GM18867 (cell line): ENCODE data around the gene HDHD3.
"Not testable (repeated sequence)": the region's sequence is repeated elsewhere in the genome, so short reads cannot be mapped to it uniquely, and the experiment has no call there.

Source experiments
- ATAC-seq: cut with Tn5 transposase; IDR thresholded peaks from one replicate; pipeline ENCODE4 v1.9.1; 2021; ENCODE audit warnings: mild to moderate bottlenecking, moderate library complexity; ENCODE audit not compliant: unreplicated experiment

The HDHD3 gene

DNA sequence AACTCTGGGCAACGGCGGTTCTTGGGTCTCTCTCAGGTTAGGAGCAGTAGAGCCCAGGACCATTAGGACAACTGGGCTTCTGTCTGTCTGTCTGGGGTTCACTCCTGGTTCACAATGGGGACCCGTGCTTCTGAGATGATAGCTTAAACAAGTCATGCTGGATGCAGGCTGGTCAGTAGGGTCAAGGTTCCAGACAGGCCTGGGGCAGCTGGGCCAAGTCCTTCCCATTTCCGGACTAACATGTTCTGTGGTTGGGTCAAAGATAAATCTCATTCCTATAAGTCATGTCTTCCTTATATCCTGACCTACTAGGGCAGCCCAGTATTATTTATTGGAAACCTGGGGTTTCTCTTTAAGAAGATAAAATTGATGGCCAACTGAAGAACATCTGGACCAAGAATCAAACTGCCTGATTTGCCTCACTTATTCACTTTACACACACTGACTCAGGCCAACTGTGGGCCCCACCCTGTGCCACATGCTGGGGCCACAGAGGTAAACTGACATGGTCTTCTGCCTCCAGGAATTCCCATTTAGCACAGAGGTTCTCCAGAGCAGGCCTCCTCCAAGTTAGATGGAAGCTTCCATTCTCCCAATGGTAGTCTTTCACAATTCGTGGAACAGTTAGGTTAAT is 8.3 kb downstream of the HDHD3 start:
- ATAC-seq = no peak

DNA sequence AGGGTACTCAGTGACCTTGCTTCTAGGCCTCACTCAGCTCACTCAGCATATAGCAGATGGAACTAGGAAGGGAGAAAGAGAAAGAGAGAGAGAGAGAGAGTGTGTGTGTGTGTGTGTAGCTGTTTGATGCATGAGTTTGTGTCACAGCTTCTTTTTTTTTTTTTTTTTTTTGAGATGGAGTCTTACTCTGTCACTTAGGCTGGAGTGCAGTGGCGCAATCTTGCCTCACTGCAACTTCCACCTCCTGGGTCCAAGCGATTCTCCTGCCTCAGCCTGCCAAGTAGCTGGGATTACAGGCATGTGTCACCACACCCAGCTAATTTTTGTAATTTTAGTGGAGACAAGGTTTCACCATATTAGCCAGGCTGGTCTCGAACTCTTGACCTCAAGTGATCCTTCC is 11.1 kb downstream of the HDHD3 start:
- ATAC-seq = not testable (repeated sequence)

- ATAC-seq = no peak
Measured at GRCh38 chr9:113364951-113365350, 11.8 kb downstream of the HDHD3 start.

DNA sequence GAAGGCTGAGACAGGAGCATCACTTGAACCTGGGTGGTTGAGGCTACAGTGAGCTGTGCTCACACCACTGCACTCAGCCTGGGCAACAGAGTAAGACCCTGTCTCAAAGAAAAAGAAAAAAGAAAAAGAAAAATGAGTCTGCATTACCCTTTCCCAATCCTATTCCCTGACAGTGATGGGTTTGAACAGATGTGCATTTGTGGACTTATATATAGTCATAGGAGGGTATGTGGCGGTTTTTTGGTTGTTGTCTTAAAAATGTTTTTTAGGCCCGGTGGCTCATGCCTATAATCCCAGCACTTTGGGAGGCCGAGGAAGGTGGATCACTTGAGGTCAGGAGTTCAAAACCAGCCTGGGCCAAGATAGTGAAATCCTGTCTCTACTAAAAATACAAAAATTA is 13.4 kb downstream of the HDHD3 start:
- no peak for ATAC-seq

- ATAC-seq = no peak
Measured at GRCh38 chr9:113361304-113362018, 15.3 kb downstream of the HDHD3 start.

GRCh38 chr9:113360242-113360842 is 16.4 kb downstream of the HDHD3 start:
- no peak for ATAC-seq

GRCh38 chr9:113359385-113359784 is 17.4 kb downstream of the HDHD3 start:
- no peak for ATAC-seq

- no peak for ATAC-seq
Measured at GRCh38 chr9:113356686-113357292, 20.0 kb downstream of the HDHD3 start.

DNA sequence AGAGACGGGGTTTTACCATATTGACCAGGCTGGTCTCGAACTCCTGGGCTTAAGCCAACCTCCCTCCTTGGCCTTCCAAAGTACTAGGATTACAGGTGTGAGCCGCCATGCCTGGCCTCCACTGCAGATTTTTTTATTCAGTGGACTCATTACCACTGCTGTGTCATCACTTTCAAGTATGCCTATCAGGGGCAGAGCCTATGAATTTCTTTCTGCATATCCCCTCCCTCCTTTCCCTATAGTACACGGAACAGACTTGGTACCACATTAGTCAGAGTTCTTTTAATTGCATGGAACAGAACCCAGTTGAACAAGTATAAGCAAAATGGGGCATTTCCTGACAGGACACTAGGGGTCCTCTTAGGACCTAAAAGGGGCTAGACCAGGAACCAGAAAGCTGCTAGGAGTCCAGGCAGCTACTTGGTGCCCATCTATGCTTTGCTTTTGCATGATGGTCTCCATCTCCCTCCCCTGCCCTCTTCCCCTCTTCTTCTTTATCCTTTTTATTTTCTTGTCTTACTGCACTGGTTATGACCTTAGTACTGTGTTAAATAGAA is 21.7 kb downstream of the HDHD3 start:
- ATAC-seq = no peak

GRCh38 chr9:113352411-113352810 is 24.4 kb downstream of the HDHD3 start:
- no peak for ATAC-seq

DNA sequence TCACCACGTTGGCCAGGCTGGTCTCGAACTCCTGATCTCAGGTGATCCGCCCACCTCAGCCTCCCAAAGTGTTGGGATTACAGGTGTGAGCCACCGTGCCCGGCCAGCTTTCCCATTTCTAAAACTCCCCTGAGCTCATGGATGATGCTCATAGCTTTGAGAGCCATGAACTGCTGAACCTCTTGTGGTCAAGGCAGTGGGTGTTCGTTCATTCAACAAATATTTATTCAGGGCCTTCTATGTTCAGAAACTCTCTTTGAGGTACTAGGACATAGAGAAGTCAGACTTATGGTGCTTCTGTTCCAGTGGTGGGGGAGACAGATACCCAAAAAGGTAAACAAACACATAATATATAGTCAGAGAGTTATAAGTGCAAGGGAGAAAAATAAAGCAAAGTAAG is 24.8 kb downstream of the HDHD3 start:
- no peak for ATAC-seq

- ATAC-seq = no peak
Measured at GRCh38 chr9:113350937-113351336, 25.8 kb downstream of the HDHD3 start.

- ATAC-seq = no peak
Measured at GRCh38 chr9:113350107-113350661, 26.6 kb downstream of the HDHD3 start.

DNA sequence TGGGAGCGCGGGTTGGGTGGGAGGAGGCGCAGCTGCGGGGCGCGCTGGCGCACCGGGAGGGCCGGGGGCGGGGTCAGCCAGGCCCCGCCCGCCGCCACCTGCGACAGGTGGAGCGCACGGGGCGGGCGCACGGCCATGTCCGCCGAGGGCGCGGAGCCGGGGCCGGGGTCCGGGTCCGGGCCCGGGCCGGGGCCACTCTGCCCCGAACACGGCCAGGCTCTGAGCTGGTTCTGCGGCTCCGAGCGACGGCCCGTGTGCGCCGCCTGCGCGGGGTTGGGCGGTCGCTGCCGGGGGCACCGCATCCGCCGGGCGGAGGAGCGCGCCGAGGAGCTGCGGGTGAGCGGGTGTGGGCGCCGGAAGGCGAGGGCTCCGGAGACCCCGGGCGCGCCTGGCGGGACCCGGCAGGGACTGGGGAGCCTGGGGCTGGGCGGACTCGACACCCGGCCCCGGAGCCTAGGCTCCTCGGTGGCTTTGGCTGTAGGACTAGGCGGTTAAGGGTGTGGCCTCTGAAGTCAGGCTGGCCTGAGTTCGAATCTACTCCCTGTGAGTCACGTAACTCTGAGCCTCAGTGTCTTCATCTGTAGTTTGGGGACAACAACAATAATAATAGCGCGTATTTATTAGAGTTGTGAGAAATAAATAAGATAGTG is 27.2 kb downstream of the HDHD3 start, which contains the start of gene BSPRY:
TSS of gene BSPRY (plus strand) at position 97 of the 650 bp plus-strand sequence. CDS start at position 136, 39 bp downstream.
- peak; percentile 38 for ATAC-seq

- no peak for ATAC-seq
Measured at GRCh38 chr9:113349066-113349444, 27.7 kb downstream of the HDHD3 start.

DNA sequence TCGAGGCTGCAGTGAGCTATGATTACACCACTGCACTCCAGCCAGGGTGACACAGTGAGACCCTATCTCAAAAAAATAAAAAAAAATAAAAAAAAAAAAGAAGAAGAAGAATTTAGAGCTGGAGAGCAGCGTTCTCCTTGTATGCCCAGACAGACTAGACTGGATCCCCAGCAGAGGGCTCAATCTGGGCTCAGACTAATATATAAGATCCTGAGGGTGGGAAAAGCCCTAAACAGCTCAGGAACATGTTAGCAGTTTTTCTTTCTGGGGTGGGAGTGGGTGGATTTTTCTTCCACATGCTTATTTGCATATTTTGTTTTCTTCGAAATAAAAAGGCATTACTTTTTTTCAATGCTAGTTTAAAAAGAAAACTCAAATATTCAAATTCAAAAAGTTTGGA is 28.3 kb downstream of the HDHD3 start:
- ATAC-seq = no peak

DNA sequence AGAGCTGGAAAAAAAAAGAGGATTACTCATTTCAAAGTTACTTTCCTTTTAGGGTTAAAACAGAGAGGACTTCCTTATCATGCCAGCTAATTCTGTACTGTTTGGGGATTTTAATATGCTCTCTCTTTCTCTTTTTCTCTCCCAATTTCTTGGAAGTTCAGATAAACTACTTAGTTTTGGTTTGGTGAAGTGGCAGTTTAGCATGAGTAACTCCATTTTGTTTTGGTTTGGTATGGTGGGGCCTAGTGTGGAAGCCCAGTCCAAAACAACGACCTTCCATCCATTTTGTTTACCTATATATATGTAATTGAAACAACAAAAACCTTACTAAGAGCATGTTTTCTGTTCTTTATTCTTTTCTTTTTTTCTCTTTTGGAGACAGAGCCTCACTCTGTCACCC is 31.1 kb downstream of the HDHD3 start:
- no peak for ATAC-seq

GRCh38 chr9:113345190-113345589 is 31.6 kb downstream of the HDHD3 start:
- ATAC-seq = no peak

DNA sequence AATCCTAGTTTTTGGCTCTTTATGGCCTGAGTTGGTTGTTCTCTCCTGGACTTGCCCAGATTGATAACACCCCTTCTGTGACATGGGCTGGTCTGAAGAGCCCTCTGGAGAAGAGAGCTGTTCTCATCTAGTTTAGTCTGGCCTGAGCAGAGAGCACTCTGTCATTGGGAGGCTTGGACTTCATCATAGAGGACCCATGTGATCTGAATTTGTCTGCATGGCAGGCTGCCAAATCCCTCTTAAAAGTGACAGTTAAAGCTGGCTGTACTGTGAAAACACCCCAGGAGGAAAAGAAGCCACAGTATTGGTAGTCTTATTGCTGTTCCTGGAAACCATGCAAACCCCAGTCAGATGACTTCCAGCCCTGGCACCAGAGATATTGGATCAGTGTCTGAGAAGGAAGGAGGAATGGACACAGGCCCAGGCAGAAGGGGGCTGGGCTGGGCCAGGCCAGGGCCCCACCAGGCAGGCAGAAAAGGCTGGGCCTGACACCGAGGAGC is 33.0 kb downstream of the HDHD3 start:
- no peak for ATAC-seq

GRCh38 chr9:113341712-113342410 is 34.9 kb downstream of the HDHD3 start:
- no peak for ATAC-seq
